Mesendoderm (in vitro differentiated cells): ENCODE measurements around the gene EHBP1.

ENCODE experiments used
- DNase-seq: peaks from one replicate; pipeline ENCODE4 v3.0.0; 2013
- H2AK5ac ChIP-seq: 2 replicates; pipeline ENCODE4 v1.6.1; 2013; ENCODE audit warnings: low read length, inconsistent platforms
- H2BK120ac ChIP-seq: 2 replicates; pipeline ENCODE4 v1.6.1; 2013; ENCODE audit warnings: low read depth, mild to moderate bottlenecking, low read length, moderate library complexity, mixed read lengths
- H2BK15ac ChIP-seq: replicated peaks from 2 replicates; pipeline ENCODE4 v1.6.1; 2013; ENCODE audit warnings: low read depth, mild to moderate bottlenecking, moderate library complexity
- H2BK5ac ChIP-seq: 2 replicates; pipeline ENCODE4 v1.6.1; 2013; ENCODE audit warnings: low read length, inconsistent platforms
- H3K18ac ChIP-seq: 2 replicates; pipeline ENCODE4 v1.6.1; 2013; ENCODE audit warnings: mild to moderate bottlenecking, low read length, mixed read lengths
- H3K23ac ChIP-seq: one replicate; pipeline ENCODE4 v1.6.1; 2013; ENCODE audit warnings: low read length
- H3K27ac ChIP-seq: 2 replicates; pipeline ENCODE4 v1.5.1; 2013; ENCODE audit warnings: low read depth, mild to moderate bottlenecking, inconsistent platforms, low read length, moderate library complexity
- H3K27me3 ChIP-seq: 2 replicates; pipeline ENCODE4 v1.6.1; 2013; ENCODE audit warnings: low read length, control low read depth, mild to moderate bottlenecking, inconsistent platforms; ENCODE audit not compliant: insufficient read depth, poor library complexity
- H3K36me3 ChIP-seq: 2 replicates; pipeline ENCODE4 v1.6.1; 2013; ENCODE audit warnings: low read length, inconsistent platforms; ENCODE audit not compliant: control insufficient read depth, insufficient read depth
- H3K4ac ChIP-seq: one replicate; pipeline ENCODE4 v1.6.1; 2013; ENCODE audit warnings: low read depth, mild to moderate bottlenecking, low read length, moderate library complexity
- H3K4me1 ChIP-seq: 2 replicates; pipeline ENCODE4 v1.6.1; 2013; ENCODE audit warnings: low read depth, low read length, inconsistent platforms; ENCODE audit not compliant: control insufficient read depth
- H3K4me2 ChIP-seq: 2 replicates; pipeline ENCODE4 v1.6.1; 2013; ENCODE audit warnings: low read length
- H3K4me3 ChIP-seq: 2 replicates; pipeline ENCODE4 v1.5.1; 2013; ENCODE audit warnings: mild to moderate bottlenecking, low read length
- H3K56ac ChIP-seq: one replicate; pipeline ENCODE4 v1.6.1; 2013; ENCODE audit warnings: low read length
- H3K79me1 ChIP-seq: 2 replicates; pipeline ENCODE4 v1.6.1; 2013; ENCODE audit warnings: low read length, inconsistent platforms
- H3K79me2 ChIP-seq: 2 replicates; pipeline ENCODE4 v1.6.1; 2013; ENCODE audit warnings: mild to moderate bottlenecking, low read length; ENCODE audit not compliant: control insufficient read depth, insufficient read depth
- H3K9ac ChIP-seq: 2 replicates; pipeline ENCODE4 v1.6.1; 2013; ENCODE audit warnings: low read length, inconsistent platforms
- H4K5ac ChIP-seq: one replicate; pipeline ENCODE4 v1.6.1; 2013; ENCODE audit warnings: low read length
- H4K8ac ChIP-seq: one replicate; pipeline ENCODE4 v1.6.1; 2013; ENCODE audit warnings: low read depth, mild to moderate bottlenecking, control low read depth, low read length, moderate library complexity
- WGBS: extraction: QIAGEN DNeasy Blood & Tissue Kit; methylation state at CpG from one replicate; pipeline ENCODE4 v1.1.7; 2013; ENCODE audit warnings: low lambda C conversion rate, missing lambda C conversion rate; ENCODE audit not compliant: insufficient coverage; ENCODE audit errors: extremely low coverage; 5-methylcytosine and 5-hydroxymethylcytosine counted together

EHBP1 gene

DNA sequence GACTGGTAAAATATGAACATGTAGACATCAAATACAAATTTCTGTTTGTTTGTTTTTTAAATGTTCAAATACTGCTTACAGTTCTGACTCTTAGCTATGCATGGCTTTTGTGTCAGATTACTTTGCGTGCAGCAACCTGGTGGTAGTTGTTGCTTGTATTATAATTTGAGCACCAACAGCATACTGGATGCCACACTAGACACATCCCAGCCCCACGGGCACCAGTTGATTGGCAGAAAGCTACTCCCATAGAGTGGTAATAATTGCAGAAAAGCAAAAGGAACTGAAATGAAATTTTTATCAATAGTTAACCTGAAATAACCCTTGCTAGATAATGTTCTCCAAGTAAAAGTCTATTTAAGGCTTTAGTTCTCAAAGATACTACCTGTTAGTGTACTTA is 91.6 kb downstream of the EHBP1 start:
- Histone ChIP-seq H2BK15ac (no peak overlapping the region), H3K27ac (no peak overlapping the region), H3K27me3 (no peaks in the 10 kb centered on the region), H2AK5ac (no peak overlapping the region), H3K56ac (no peak overlapping the region), H3K4me2 (no peak overlapping the region), H2BK120ac (no peak overlapping the region), H2BK5ac (no peak overlapping the region), H3K23ac (no peak overlapping the region), H3K4me3 (no peak overlapping the region), H4K5ac (no peak overlapping the region), H4K8ac (no peak overlapping the region), H3K4ac (no peak overlapping the region), H3K79me2 (no peaks in the 10 kb centered on the region), H3K36me3 (no peaks in the 10 kb centered on the region), H3K79me1 (no peaks in the 10 kb centered on the region), H3K9ac (no peak overlapping the region), H3K4me1 (no peaks in the 10 kb centered on the region), H3K18ac (no peak overlapping the region)
- no peak for DNase-seq
- whole genome bisulfite sequencing, result no CpG with 5 or more reads among the region's 2 CpGs

DNA sequence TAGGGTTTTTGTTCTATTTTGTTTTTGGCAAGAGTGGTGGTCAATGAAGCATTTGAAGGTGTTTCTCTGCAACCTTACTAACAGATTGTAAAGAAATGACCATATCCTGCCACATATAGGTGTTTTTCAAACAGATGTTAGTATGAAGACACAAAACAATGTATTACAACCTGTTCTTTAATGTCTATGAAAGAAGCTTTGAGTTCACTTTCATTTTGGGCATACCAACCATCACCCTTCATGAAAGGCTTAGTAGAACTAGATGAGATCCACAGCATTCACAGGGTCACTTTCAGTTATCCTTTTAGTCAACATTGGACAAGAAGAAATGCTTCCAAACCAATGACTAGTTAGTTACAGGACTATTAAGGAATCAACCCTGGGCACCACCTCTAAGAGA is 95.1 kb downstream of the EHBP1 start:
- Histone ChIP-seq H2BK15ac (no peak overlapping the region), H3K4me1 (no peaks in the 10 kb centered on the region), H3K18ac (no peak overlapping the region), H3K27ac (no peak overlapping the region), H2AK5ac (no peak overlapping the region), H3K79me2 (no peaks in the 10 kb centered on the region), H3K79me1 (no peaks in the 10 kb centered on the region), H4K5ac (no peak overlapping the region), H2BK120ac (no peak overlapping the region), H3K36me3 (no peaks in the 10 kb centered on the region), H3K56ac (no peak overlapping the region), H4K8ac (no peak overlapping the region), H3K4me2 (no peak overlapping the region), H3K9ac (no peak overlapping the region), H3K23ac (no peak overlapping the region), H2BK5ac (no peak overlapping the region), H3K4me3 (no peak overlapping the region), H3K27me3 (no peaks in the 10 kb centered on the region), H3K4ac (no peak overlapping the region)
- DNase-seq, result no peak

DNA sequence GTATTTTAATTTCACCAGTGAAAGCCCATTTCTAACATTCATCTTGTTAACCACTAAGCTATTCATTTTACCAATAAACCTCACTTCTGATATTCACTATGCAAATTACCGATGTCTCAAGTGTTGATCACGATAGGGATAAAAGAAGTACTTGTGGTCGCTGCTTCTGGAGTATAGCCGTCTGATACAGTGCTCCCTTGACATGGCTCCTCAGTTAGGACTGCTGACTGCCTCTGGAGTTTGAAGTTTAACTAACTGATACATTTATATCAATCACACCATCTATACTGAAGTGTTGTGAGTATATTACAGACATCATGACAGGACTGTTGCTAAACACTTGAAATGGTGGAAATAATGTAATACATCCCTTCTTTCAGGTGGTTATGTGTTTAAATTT is 95.6 kb downstream of the EHBP1 start:
- H3K4me1 ChIP-seq, result no peaks in the 10 kb centered on the region
- H3K23ac ChIP-seq, result no peak overlapping the region
- WGBS, result 100% methylated on average over 1 of the region's 4 CpGs
- no peaks in the 10 kb centered on the region for H3K79me1 ChIP-seq
- no peak overlapping the region for H3K4me3 ChIP-seq
- H2BK15ac ChIP-seq, result no peak overlapping the region
- H3K4ac ChIP-seq, result no peak overlapping the region
- H2BK5ac ChIP-seq, result no peak overlapping the region
- no peak overlapping the region for H2AK5ac ChIP-seq
- no peak overlapping the region for H4K5ac ChIP-seq
- H3K56ac ChIP-seq, result no peak overlapping the region
- no peak overlapping the region for H3K18ac ChIP-seq
- no peak for DNase-seq
- no peak overlapping the region for H3K4me2 ChIP-seq
- no peaks in the 10 kb centered on the region for H3K36me3 ChIP-seq
- H3K27me3 ChIP-seq, result no peaks in the 10 kb centered on the region
- no peak overlapping the region for H3K9ac ChIP-seq
- no peak overlapping the region for H3K27ac ChIP-seq
- H3K79me2 ChIP-seq, result no peaks in the 10 kb centered on the region
- no peak overlapping the region for H4K8ac ChIP-seq
- H2BK120ac ChIP-seq, result no peak overlapping the region

DNA sequence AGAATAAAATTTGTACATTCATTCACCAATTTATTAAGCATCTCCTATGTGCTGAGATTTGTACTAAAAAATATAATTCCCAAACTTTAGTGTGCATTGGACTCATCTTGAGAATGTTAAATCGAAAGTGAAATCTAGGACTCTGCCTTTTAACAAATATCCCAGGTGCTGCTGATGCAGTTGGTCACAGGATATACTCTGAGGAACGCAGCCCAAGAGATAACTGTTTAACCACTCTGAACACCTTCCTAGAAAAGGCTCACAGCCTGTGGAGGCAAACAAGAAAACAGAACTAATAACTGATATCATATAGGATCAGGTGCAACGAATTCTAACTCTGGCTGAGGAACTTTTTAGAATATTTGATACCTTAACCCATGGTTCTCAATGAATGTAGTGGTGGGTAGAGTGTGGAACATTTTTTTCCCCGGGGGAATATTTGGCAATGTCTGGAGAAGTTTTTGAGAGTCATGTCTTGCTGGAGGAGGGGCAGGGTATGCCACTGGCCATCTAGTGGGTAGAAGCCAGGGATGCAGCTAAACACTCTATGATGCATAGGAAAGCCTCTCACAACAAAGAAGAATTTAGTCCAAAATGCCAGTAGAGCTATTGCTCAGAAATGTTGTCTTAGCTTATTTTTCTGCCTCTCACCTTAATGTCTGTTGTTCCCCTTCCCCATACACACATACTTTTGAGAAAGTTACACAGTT is 96.5 kb downstream of the EHBP1 start:
- Histone ChIP-seq H3K4me2 (no peak overlapping the region), H3K79me1 (no peaks in the 10 kb centered on the region), H3K23ac (no peak overlapping the region), H3K18ac (no peak overlapping the region), H3K27ac (no peak overlapping the region), H4K5ac (no peak overlapping the region), H2AK5ac (no peak overlapping the region), H2BK15ac (no peak overlapping the region), H3K4me3 (no peak overlapping the region), H3K27me3 (no peaks in the 10 kb centered on the region), H4K8ac (no peak overlapping the region), H3K4ac (no peak overlapping the region), H2BK5ac (no peak overlapping the region), H3K4me1 (no peaks in the 10 kb centered on the region), H2BK120ac (no peak overlapping the region), H3K79me2 (no peaks in the 10 kb centered on the region), H3K36me3 (no peaks in the 10 kb centered on the region), H3K56ac (no peak overlapping the region), H3K9ac (no peak overlapping the region)
- WGBS, result no CpG with 5 or more reads among the region's 4 CpGs
- peak; percentile 44 for DNase-seq

DNA sequence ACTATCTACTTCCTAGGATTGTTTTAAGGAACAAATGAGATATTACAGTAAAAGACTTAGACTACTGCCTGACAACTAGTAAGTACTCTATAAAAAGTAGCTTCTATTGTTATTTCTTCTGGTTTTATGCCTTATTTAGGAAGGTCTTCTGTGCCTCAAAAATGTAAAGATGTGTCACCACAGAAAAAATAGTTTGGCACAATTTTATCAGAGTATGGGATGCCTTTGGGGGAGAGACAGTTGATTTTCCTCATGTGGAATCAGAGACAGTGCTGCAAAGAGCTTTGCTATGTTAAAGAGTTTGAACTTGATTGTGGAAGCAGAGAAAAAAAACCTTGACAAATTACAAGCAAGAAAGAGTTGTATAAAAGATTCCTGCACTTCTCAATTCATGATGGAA is 98.4 kb downstream of the EHBP1 start:
- Histone ChIP-seq H3K4me3 (no peak overlapping the region), H3K4me1 (no peaks in the 10 kb centered on the region), H2AK5ac (no peak overlapping the region), H3K36me3 (no peaks in the 10 kb centered on the region), H3K23ac (no peak overlapping the region), H3K79me2 (no peaks in the 10 kb centered on the region), H3K9ac (no peak overlapping the region), H3K56ac (no peak overlapping the region), H3K79me1 (no peaks in the 10 kb centered on the region), H3K4me2 (no peak overlapping the region), H3K27ac (no peak overlapping the region), H3K27me3 (no peaks in the 10 kb centered on the region), H2BK120ac (no peak overlapping the region), H2BK5ac (no peak overlapping the region), H3K18ac (no peak overlapping the region), H3K4ac (no peak overlapping the region), H4K8ac (no peak overlapping the region), H2BK15ac (no peak overlapping the region), H4K5ac (no peak overlapping the region)
- no peak for DNase-seq

DNA sequence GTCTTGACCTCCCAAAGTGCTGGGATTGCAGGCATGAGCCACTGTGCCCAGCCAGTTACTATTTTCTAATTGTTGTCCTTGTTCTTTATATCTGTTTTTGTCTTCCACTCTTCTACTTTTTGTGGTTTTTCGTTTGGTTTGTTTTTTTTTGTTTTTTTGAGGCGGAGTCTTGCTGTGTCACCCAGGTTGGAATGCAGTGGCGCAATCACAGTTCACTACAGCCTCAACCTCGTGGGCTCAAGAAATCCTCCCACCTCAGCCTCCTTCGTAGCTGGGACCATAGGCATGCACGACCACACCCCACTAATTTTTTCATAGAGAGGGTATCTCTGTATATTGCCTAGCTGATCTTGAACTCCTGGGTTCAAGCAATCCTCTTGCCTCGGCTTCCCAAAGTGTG is 100.7 kb downstream of the EHBP1 start:
- Histone ChIP-seq H4K5ac (no peak overlapping the region), H3K4ac (no peak overlapping the region), H3K36me3 (no peaks in the 10 kb centered on the region), H2AK5ac (no peak overlapping the region), H3K27me3 (no peaks in the 10 kb centered on the region), H3K79me2 (no peaks in the 10 kb centered on the region), H2BK15ac (no peak overlapping the region), H3K4me1 (no peaks in the 10 kb centered on the region), H3K4me2 (no peak overlapping the region), H3K4me3 (no peak overlapping the region), H3K9ac (no peak overlapping the region), H2BK120ac (no peak overlapping the region), H3K23ac (no peak overlapping the region), H3K27ac (no peak overlapping the region), H3K79me1 (no peaks in the 10 kb centered on the region), H3K18ac (no peak overlapping the region), H2BK5ac (no peak overlapping the region), H4K8ac (no peak overlapping the region), H3K56ac (no peak overlapping the region)
- WGBS, result no CpG with 5 or more reads among the region's 7 CpGs
- no peak for DNase-seq
